ENCODE data around the gene QPRT. TPM values are rescaled to one million over a fixed set of nuclear protein-coding genes. Genes with fewer than 3 reads are reported as not detected.
"Not testable (repeated sequence)": the region's sequence is repeated elsewhere in the genome, so short reads cannot be mapped to it uniquely, and the experiment has no call there.

QPRT gene
- total RNA-seq (2021) (247 and 310 TPM in 2 replicates), Bru-seq, nascent RNA (percentile 96 among the genes with signal in this experiment), BruChase-seq, experiment 1, labeled RNA remaining after a 2-hour chase (percentile 98 among the genes with signal in this experiment), BruChase-seq, experiment 2, labeled RNA remaining after a 6-hour chase (percentile 98 among the genes with signal in this experiment)
- long read RNA-seq, transcript QPRT-201 (3 exons, 913 nt), result minor isoform, 8 of 434 reads
- long read RNA-seq, transcript QPRT-204 (1 exons, 2,199 nt), result minor isoform, 10 of 434 reads
- long read RNA-seq, transcript QPRT-202 (4 exons, 2,343 nt), result major isoform, 272 of 434 reads
- long read RNA-seq, transcript QPRT-203 (4 exons, 579 nt), result minor isoform, 8 of 434 reads
- long read RNA-seq, partial matches to known transcripts, result 25 of 434 reads
- long read RNA-seq, other reads (novel, unspliced or antisense), result 111 of 434 reads

DNA sequence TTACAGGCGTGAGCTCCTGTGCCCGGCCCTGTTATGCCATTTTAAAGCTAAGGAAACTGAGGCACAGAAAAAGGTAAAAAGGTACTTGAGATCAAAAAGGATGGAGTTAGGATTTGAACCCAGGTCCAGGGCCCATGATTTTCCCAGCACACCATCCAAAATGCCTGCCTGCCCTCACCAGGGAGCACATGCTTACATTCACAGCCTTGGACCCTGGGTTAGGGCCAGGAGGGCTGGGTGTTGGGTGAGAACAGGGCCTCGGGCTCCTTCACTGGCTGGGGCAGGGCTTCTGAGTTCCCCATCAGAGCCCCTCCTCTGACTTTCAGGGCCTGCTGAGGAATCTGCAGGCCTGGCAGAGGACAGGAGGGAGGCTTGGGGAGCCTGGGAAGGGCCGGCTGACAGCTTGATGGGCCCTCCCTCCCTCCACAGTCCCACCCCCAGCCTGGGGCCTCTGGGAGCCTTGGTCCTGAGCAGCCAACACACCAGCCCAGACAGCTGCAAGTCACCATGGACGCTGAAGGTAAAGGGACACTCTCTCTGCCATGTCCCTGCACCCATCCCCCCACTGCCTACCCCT lies at the start of gene QPRT:
TSS of gene QPRT (plus strand) at position 490 of the 577 bp plus-strand sequence. CDS start at position 508, 18 bp downstream.
- peak within 1 kb of the TSS; percentile 75 for H3K4me3 ChIP-seq

DNA sequence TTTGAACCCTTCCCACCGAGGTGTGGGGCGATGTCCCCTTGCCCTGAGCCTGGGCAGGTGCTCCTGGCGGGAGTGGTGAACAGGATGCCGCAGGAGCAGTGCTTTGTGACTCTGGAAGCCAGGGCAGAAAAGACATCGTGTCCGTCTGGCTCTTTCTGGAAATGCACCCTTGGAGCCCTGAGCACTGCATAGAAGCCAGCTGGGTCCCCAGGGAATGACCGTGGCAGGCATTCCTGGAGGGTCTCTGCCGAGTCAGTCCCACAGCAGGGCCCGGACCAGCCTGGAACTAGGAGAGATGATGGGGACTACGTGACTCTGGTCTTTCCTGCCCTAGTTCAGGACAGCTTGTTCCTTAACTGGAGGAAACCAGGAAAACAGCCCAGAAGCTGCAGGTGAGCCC lies 49.7 kb upstream of the QPRT start:
- POLR2A ChIA-PET (ENCODE audit: unreplicated experiment); H3K36me3 ChIP-seq (ENCODE audit: low read depth); H3K27me3 ChIP-seq (ENCODE audit: insufficient read depth, low read depth); intact Hi-C loops (cut with micrococcal nuclease; ENCODE audit: unreplicated experiment); H3K9me2 ChIP-seq (ENCODE audit: insufficient read depth); DNase-seq; H3F3A ChIP-seq (ENCODE audit: insufficient read depth, low read depth); H3K4me3 ChIP-seq; H3K27ac ChIP-seq; H3K4me2 ChIP-seq; H4K20me1 ChIP-seq (ENCODE audit: insufficient read depth); H3K9me3 ChIP-seq (ENCODE audit: insufficient read depth, low read depth); H2AFZ ChIP-seq; BruUV-seq (replicated peaks); H3K79me2 ChIP-seq (ENCODE audit: low read depth); H3K4me1 ChIP-seq (replicated peaks; ENCODE audit: insufficient read depth); CTCF ChIA-PET: not testable (repeated sequence)

More for the DNA sequence above, at the start of gene QPRT:
- Histone ChIP-seq H3K27ac (peak within 1 kb of the TSS; percentile 81), H3K4me1 (replicated peaks; ENCODE audit: insufficient read depth) (peaks cover 14% of the 10 kb centered on the region), H3K27me3 (ENCODE audit: insufficient read depth, low read depth) (no peaks in the 10 kb centered on the region), H4K20me1 (ENCODE audit: insufficient read depth) (peaks cover 18% of the 10 kb centered on the region; the same call in 1 of the 2 replicates), H3K9me3 (ENCODE audit: insufficient read depth, low read depth) (no peaks in the 10 kb centered on the region), H3F3A (ENCODE audit: insufficient read depth, low read depth) (peaks cover 13% of the 10 kb centered on the region; the same call in 1 of the 2 replicates), H3K79me2 (ENCODE audit: low read depth) (peaks cover 45% of the 10 kb centered on the region), H3K9me2 (ENCODE audit: insufficient read depth) (no peaks in the 10 kb centered on the region), H2AFZ (peak within 1 kb of the TSS; percentile 77), H3K36me3 (ENCODE audit: low read depth) (peaks cover 6% of the 10 kb centered on the region; the same call in 1 of the 2 replicates), H3K4me2 (peak within 1 kb of the TSS; percentile 86)
- intact Hi-C loops (cut with micrococcal nuclease; ENCODE audit: unreplicated experiment), result no loop called here
- CTCF ChIA-PET, result interaction anchor here (1.0 kb wide), 1 partner anchor 51 kb away, joined by 9 read pairs; no protein-coding TSS in a partner anchor
- POLR2A ChIA-PET (ENCODE audit: unreplicated experiment), result interaction anchor here (0.5 kb wide), 1 partner anchor 295 kb away, joined by 3 read pairs; the partner anchor contains the start of gene TAOK2
- TF ChIP-seq, protein P1, sequence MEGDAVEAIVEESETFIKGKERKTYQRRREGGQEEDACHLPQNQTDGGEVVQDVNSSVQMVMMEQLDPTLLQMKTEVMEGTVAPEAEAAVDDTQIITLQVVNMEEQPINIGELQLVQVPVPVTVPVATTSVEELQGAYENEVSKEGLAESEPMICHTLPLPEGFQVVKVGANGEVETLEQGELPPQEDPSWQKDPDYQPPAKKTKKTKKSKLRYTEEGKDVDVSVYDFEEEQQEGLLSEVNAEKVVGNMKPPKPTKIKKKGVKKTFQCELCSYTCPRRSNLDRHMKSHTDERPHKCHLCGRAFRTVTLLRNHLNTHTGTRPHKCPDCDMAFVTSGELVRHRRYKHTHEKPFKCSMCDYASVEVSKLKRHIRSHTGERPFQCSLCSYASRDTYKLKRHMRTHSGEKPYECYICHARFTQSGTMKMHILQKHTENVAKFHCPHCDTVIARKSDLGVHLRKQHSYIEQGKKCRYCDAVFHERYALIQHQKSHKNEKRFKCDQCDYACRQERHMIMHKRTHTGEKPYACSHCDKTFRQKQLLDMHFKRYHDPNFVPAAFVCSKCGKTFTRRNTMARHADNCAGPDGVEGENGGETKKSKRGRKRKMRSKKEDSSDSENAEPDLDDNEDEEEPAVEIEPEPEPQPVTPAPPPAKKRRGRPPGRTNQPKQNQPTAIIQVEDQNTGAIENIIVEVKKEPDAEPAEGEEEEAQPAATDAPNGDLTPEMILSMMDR (conservative IDR thresholded peaks at IDR 0.05), result no peak
- TF ChIP-seq EZH2 (IDR thresholded peaks at IDR 0.05; ENCODE audit: low read depth), result no peak
- peak; percentile 78 to 88 for DNase-seq
- BruUV-seq (replicated peaks), result no TSS peak

DNA sequence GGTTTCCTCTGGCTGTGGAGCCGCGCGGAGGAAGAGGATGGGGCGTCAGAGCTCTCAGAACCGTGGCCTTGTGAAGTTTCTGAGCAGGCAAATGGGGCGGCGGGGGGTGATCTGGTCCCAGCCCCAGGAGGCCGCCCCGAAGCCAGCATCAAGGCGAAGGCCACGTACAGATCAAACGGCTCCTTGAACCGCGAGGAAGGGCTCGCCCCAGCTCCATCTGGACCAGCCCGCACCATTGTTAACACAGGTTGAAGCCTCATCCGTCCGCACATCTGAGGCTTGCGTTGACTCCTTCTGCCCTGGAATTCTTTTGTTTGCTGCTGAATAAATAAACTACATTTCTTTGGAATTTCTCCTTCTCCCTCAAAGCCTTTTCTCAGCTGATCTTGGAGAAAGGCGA lies 47.3 kb upstream of the QPRT start:
- CTCF ChIA-PET; POLR2A ChIA-PET (ENCODE audit: unreplicated experiment); BruUV-seq (replicated peaks): not testable (repeated sequence)

DNA sequence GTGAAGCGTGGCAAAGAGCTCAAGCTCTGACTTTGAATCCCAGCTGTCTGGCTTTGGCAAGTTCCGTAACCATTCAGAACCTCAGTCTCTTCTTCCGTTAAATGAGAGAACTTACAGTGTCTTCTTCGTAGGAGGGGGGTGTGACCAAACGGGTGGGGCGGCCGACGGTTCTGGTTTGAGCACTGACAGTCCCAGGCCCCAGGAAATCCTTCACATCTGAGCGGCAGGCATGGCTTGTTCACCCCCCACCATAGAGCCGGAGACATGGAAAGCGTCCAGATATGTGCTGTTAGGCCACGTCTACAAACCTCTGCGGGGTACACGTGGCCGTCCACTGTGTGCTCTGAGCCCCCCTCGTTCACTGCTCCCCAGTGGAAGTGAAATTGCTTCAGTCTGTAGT lies 43.1 kb upstream of the QPRT start:
- H3F3A ChIP-seq (ENCODE audit: insufficient read depth, low read depth); H3K4me3 ChIP-seq; H3K36me3 ChIP-seq (ENCODE audit: low read depth); POLR2A ChIA-PET (ENCODE audit: unreplicated experiment); H3K27ac ChIP-seq; CTCF ChIA-PET; H4K20me1 ChIP-seq (ENCODE audit: insufficient read depth); DNase-seq; H3K79me2 ChIP-seq (ENCODE audit: low read depth); intact Hi-C loops (cut with micrococcal nuclease; ENCODE audit: unreplicated experiment); H3K9me2 ChIP-seq (ENCODE audit: insufficient read depth); BruUV-seq (replicated peaks); H3K4me2 ChIP-seq; H3K4me1 ChIP-seq (replicated peaks; ENCODE audit: insufficient read depth); H2AFZ ChIP-seq; H3K27me3 ChIP-seq (ENCODE audit: insufficient read depth, low read depth); H3K9me3 ChIP-seq (ENCODE audit: insufficient read depth, low read depth): not testable (repeated sequence)

More for the DNA sequence above, 47.3 kb upstream of the QPRT start:
- H3K9me3 ChIP-seq (ENCODE audit: insufficient read depth, low read depth); H4K20me1 ChIP-seq (ENCODE audit: insufficient read depth); intact Hi-C loops (cut with micrococcal nuclease; ENCODE audit: unreplicated experiment); H2AFZ ChIP-seq; H3K9me2 ChIP-seq (ENCODE audit: insufficient read depth); H3K4me3 ChIP-seq; H3K36me3 ChIP-seq (ENCODE audit: low read depth); H3K27me3 ChIP-seq (ENCODE audit: insufficient read depth, low read depth); H3K4me1 ChIP-seq (replicated peaks; ENCODE audit: insufficient read depth); H3K4me2 ChIP-seq; H3K27ac ChIP-seq; H3F3A ChIP-seq (ENCODE audit: insufficient read depth, low read depth); H3K79me2 ChIP-seq (ENCODE audit: low read depth); DNase-seq: not testable (repeated sequence)

DNA sequence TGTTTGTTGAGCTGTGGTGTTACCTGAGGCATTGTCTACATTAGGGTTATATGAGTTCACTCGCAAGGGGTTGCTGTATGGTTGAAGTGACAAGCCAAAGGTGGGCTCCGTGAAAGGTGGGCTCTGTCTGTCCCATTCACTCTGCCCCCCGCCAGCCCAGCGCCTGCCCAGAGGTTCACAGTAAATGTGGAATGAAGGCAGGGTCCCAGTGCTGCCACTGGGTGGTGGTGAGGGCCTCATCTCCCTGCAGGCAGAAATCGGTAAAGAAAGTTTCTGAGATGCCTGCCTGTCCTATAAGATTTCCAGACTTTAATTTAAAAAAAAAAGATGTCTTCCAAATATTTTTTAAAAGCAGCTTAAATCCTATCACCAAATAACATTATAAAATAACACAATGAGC lies 42.6 kb upstream of the QPRT start:
- POLR2A ChIA-PET (ENCODE audit: unreplicated experiment); H3K27me3 ChIP-seq (ENCODE audit: insufficient read depth, low read depth); H3K36me3 ChIP-seq (ENCODE audit: low read depth); H3F3A ChIP-seq (ENCODE audit: insufficient read depth, low read depth); CTCF ChIA-PET; H4K20me1 ChIP-seq (ENCODE audit: insufficient read depth); H3K9me3 ChIP-seq (ENCODE audit: insufficient read depth, low read depth); H2AFZ ChIP-seq; BruUV-seq (replicated peaks); H3K4me3 ChIP-seq; H3K79me2 ChIP-seq (ENCODE audit: low read depth); H3K4me2 ChIP-seq; H3K9me2 ChIP-seq (ENCODE audit: insufficient read depth); DNase-seq; intact Hi-C loops (cut with micrococcal nuclease; ENCODE audit: unreplicated experiment); H3K27ac ChIP-seq; H3K4me1 ChIP-seq (replicated peaks; ENCODE audit: insufficient read depth): not testable (repeated sequence)

DNA sequence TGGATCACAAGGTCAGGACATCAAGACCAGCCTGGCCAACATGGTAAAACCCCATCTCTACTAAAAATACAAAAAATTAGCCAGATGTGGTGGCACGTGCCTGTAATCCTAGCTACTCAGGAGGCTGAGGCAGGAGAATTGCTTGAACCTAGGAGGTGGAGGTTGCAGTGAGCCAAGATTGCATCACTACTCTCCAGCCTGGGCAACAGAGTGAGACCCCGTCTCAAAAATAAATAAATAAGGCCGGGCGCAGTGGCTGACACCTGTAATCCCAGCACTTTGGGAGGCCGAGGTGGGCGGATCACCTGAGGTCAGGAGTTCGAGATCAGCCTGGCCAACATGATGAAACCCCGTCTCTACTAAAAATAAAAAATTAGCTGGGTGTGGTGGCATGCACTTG lies 40.2 kb upstream of the QPRT start:
- H3K4me2 ChIP-seq; H3F3A ChIP-seq (ENCODE audit: insufficient read depth, low read depth); H3K4me1 ChIP-seq (replicated peaks; ENCODE audit: insufficient read depth); CTCF ChIA-PET; H3K4me3 ChIP-seq; H3K27ac ChIP-seq; BruUV-seq (replicated peaks); intact Hi-C loops (cut with micrococcal nuclease; ENCODE audit: unreplicated experiment); H3K79me2 ChIP-seq (ENCODE audit: low read depth); H3K36me3 ChIP-seq (ENCODE audit: low read depth); POLR2A ChIA-PET (ENCODE audit: unreplicated experiment); DNase-seq; H2AFZ ChIP-seq; H4K20me1 ChIP-seq (ENCODE audit: insufficient read depth); H3K9me2 ChIP-seq (ENCODE audit: insufficient read depth); H3K27me3 ChIP-seq (ENCODE audit: insufficient read depth, low read depth); H3K9me3 ChIP-seq (ENCODE audit: insufficient read depth, low read depth): not testable (repeated sequence)
